ENCODE results near the gene GIPC2. TPM values are rescaled to one million over a fixed set of nuclear protein-coding genes. Genes with fewer than 3 reads are reported as not detected.

GIPC2 gene
- total RNA-seq, 1 experiment from 2014 or later: 0.07 TPM

DNA sequence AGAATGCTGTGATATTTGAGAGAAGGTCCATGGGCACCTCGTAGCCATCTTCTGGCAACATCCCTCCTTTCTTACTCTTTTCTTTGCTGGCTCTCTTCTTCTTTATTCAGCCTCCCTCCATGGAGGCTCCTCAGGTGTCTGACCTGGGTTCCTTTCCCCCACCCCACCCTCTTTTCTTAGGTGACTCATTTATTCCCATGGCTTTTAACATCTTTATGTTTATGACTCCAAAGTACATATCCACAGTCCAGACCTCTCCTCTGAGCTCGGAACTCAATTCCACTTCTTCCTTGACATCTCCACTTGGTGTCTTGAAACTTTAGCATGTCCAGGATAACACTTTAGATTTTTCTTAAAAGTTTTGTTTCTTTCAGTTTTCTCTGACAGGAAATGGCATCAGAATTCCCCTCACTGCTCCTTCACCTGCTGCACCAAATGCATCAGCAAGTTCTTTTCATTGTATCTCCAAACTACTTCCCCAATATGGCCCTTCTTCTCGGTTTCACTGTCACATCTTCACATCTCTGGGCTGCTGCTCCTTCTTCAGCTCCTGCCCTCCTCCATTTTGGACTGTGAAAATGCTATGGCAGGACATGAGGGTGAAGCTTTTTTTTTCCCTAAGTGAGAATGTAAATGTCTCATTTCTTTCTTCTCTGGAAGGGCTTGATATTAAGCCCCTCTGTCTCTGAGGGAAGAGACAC lies 95.9 kb downstream of the GIPC2 start:
- no peak for DNase-seq (ENCODE audit: low read depth, low spot score)
- H3K4me2 ChIP-seq (ENCODE audit: low read length): no peak overlapping the region
- ChIA-PET POLR2A (no interaction called here), CTCF (interaction anchor here (2.3 kb wide), 1 partner anchor 11 kb away, joined by 11 read pairs; no protein-coding TSS in a partner anchor), RAD21 (ENCODE audit: low non-redundant PET in 1 of 2, low total read pairs in 2 of 2, uncharacterized antibody in 2 of 2, unreplicated experiment in 2 of 2) (no interaction called here)
- no peak overlapping the region for H3K9ac ChIP-seq (ENCODE audit: low read length)
- no peaks in the 10 kb centered on the region for H3K9me3 ChIP-seq (ENCODE audit: control insufficient read depth in 1 of 2, insufficient read depth in 1 of 2, low read depth in 1 of 2, low read length in 2 of 2)
- BruUV-seq (replicated peaks): no TSS peak
- H3K27ac ChIP-seq (ENCODE audit: low read depth, low read length): no peak overlapping the region
- H3K27me3 ChIP-seq (ENCODE audit: insufficient read depth, low read length): no peaks in the 10 kb centered on the region
- no peaks in the 10 kb centered on the region for H3K79me2 ChIP-seq (ENCODE audit: insufficient read depth, low read length)
- H3K4me3 ChIP-seq (replicated peaks in 1 of 2; ENCODE audit: low read depth in 1 of 2, low read length in 2 of 2): no peak overlapping the region
- H4K20me1 ChIP-seq (ENCODE audit: insufficient read depth): no peaks in the 10 kb centered on the region
- TF ChIP-seq SRF (IDR thresholded peaks at IDR 0.05; ENCODE audit: low read depth) (no peak), ZBTB33 (IDR thresholded peaks at IDR 0.05; ENCODE audit: extremely low read depth, insufficient replicate concordance, low read length) (no peak), POLR2A (IDR thresholded peaks at IDR 0.05; ENCODE audit: borderline replicate concordance, extremely low read depth, insufficient read depth, insufficient read length) (no peak), ELF1 (IDR thresholded peaks at IDR 0.05; ENCODE audit: borderline replicate concordance, low read depth) (no peak), SP1 (IDR thresholded peaks at IDR 0.05; ENCODE audit: low read depth) (no peak), EZH2 (IDR thresholded peaks at IDR 0.05) (no peak), RAD21 (IDR thresholded peaks at IDR 0.05; ENCODE audit: low read depth) (no peak), CTCF (IDR thresholded peaks at IDR 0.05 in 2 of 3, conservative IDR thresholded peaks at IDR 0.05 in 1 of 3; ENCODE audit: borderline replicate concordance in 1 of 3, insufficient read depth in 1 of 3, low read depth in 2 of 3, low read length in 2 of 3) (no peak), POLR2AphosphoS5 (IDR thresholded peaks at IDR 0.05; ENCODE audit: low read depth, low read length) (no peak), EGR1 (IDR thresholded peaks at IDR 0.05; ENCODE audit: low read depth) (no peak), ZNF274 (IDR thresholded peaks at IDR 0.05; ENCODE audit: low read depth, low read length) (no peak), EZH2phosphoT487 (IDR thresholded peaks at IDR 0.05; ENCODE audit: borderline replicate concordance) (no peak), FOSL1 (IDR thresholded peaks at IDR 0.05; ENCODE audit: low read depth) (no peak), YY1 (IDR thresholded peaks at IDR 0.05; ENCODE audit: extremely low read depth, insufficient replicate concordance, low read depth, low read length) (no peak), CBX3 (IDR thresholded peaks at IDR 0.05; ENCODE audit: low read depth) (no peak)
- no peak for ATAC-seq
- H3K9me2 ChIP-seq (ENCODE audit: insufficient read depth): no peaks in the 10 kb centered on the region
- no peaks in the 10 kb centered on the region for H3K36me3 ChIP-seq (ENCODE audit: control insufficient read depth in 1 of 2, insufficient read depth in 2 of 2, low read length in 2 of 2)
- intact Hi-C loops (cut with micrococcal nuclease): loop anchor here (5.0 kb wide), 1 partner anchor 191 kb away; no protein-coding TSS in a partner anchor
- H3K4me1 ChIP-seq (ENCODE audit: control insufficient read depth in 1 of 2, insufficient read depth in 2 of 2, low read length in 2 of 2): no peaks in the 10 kb centered on the region
- H2AFZ ChIP-seq (ENCODE audit: low read depth, low read length, poor library complexity, severe bottlenecking): no peak overlapping the region

All from HCT116 (cell line).